Epithelial cell of proximal tubule (primary cell): ENCODE measurements around the gene IMPG2. TPM values are rescaled to one million over a fixed set of nuclear protein-coding genes. Genes with fewer than 3 reads are reported as not detected.

Experiments used
- DNase-seq: peaks from one replicate; pipeline ENCODE4 v3.0.0-alpha.2; 2011; ENCODE audit warnings: low read depth
- H3K4me3 ChIP-seq: 2 replicates; pipeline ENCODE4 v1.5.1; 2011; ENCODE audit warnings: low read depth, mild to moderate bottlenecking, low read length
- total RNA-seq: library from RNA; depleted of rRNA; stranded (reverse); fragments of >200 nt; gene quantifications from 2 replicates; pipeline ENCODE4 v1.2.3, GENCODE V29; 2015
- TF ChIP-seq, protein P1 (sequence below): conservative IDR thresholded peaks from 2 replicates; pipeline ENCODE4 v1.5.1; 2012; ENCODE audit warnings: low read depth, mild to moderate bottlenecking, low read length

IMPG2 gene
- total RNA-seq, 1 donor from 2014 or later = under 0.01 TPM

DNA sequence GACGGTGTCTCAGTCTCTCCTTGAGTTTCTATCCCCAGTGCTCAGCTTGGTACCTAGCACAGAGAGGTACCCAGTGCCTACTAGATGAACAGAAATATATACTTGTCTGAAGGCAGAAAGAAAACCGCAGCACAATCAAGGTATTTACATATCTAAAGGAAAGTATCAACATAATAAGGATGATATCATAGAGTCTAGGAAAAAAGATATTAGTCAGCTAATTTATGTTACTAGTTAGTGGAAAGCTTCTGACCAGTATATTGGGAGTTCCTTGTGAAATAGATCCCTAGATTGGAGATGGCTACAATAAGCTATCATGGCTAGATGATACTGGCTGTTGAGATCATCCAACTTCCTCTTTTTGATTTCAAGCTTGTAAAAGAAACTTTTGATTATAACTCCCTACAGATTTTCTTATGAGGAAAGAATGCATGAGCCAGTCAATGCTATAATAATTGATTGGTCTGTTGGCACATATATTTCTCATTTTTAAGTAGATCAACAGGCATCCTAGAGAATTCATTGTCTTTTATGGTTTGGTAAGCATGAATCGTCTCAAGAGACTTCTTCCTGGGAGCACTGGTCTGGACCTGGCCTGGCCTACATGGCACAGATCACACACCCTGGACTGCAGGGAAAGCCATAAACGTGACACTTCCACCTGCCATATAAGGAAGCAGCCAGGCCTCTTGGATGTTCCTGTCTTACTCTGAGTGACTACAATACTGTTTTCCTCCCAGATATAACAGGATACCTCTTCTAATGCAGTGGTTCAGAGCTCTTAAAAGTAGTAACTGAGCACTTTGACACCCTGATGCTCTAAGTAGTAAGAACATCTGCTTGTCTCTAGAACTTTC, 60.7 kb downstream of the IMPG2 start:
- no peak overlapping the region for H3K4me3 ChIP-seq
- DNase-seq = no peak
- TF ChIP-seq, protein P1, sequence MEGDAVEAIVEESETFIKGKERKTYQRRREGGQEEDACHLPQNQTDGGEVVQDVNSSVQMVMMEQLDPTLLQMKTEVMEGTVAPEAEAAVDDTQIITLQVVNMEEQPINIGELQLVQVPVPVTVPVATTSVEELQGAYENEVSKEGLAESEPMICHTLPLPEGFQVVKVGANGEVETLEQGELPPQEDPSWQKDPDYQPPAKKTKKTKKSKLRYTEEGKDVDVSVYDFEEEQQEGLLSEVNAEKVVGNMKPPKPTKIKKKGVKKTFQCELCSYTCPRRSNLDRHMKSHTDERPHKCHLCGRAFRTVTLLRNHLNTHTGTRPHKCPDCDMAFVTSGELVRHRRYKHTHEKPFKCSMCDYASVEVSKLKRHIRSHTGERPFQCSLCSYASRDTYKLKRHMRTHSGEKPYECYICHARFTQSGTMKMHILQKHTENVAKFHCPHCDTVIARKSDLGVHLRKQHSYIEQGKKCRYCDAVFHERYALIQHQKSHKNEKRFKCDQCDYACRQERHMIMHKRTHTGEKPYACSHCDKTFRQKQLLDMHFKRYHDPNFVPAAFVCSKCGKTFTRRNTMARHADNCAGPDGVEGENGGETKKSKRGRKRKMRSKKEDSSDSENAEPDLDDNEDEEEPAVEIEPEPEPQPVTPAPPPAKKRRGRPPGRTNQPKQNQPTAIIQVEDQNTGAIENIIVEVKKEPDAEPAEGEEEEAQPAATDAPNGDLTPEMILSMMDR = no peak

DNA sequence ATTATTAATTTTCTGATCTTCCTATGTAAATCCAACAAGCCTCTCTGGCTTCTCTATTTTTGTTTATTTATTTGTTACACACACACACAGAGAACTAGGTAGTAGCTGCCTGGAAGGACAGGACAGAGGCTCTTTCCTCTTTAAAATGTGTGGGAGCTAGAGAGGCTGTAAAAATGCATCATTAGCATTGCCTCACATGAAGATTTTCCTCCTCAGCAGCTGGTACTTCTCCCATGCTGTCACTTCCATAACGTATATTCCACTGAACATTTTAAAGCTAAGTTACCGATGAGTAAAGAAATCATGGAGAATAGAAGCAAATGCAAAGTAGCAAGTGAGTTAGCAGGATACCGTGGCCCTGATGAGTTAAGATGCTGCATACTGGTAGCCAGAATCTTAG, 63.9 kb downstream of the IMPG2 start:
- TF ChIP-seq, protein P1 = no peak
- no peak for DNase-seq
- H3K4me3 ChIP-seq = no peak overlapping the region

DNA sequence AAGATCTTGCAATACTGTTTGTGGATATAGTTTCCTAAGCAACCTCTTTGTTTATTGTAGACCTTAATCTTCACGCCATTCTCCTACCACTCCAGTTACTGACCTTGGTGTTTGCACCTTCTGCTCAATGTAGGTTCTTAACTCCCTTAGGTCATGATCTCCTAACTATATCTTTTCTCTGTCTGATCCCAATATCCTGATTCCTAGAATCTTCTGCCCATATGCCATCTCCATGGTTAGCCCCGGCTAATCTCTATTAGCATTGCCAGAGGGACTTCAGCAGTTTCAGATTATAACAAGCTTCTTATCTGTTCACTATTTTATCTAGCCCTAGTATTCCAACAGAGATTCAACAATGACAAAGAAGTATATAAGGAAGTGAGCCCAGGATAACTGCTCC, 64.9 kb downstream of the IMPG2 start:
- DNase-seq = no peak
- H3K4me3 ChIP-seq = no peak overlapping the region
- TF ChIP-seq, protein P1 = no peak

DNA sequence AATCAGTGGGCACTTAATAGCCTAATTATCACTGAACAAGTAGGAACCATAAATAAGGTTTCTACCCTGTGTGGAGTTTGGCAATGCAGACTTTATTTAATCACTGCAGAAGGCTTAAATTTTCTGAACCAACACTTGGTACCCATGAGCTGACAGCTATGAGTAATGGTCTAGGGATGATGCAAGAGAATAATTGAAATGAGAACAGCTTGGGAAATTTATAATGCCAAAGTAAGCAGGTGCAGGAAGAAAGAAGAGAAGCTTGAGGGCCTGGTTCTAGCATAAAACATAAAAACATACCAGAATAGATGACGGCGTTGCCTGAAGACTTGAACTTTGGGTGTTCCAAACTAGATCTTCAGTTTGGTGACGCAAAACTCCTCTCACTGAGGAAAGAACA, 67.0 kb downstream of the IMPG2 start:
- TF ChIP-seq, protein P1 = no peak

DNA sequence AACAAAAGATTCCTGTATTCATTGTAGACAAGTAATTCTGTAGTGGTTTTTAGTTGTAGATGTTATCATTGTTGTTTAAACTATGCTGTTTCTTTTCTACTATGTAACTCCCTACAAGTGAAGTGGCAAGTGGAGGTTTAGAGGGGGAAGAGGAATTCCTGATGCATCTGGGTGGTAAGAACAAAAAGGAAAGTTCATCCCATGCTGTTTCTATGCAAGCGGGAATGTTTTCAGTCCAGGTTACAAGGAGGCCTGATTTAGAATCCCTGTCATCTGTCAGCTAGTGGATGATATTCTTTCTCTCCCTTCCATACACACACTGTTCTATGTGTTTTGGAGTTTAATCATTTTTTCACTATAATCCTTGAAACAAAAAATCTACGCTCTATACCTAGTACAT, 67.4 kb downstream of the IMPG2 start:
- TF ChIP-seq, protein P1 = no peak
- DNase-seq = no peak
- H3K4me3 ChIP-seq = no peak overlapping the region

More for the DNA sequence above, 67.0 kb downstream of the IMPG2 start:
- DNase-seq = no peak
- H3K4me3 ChIP-seq = no peak overlapping the region

DNA sequence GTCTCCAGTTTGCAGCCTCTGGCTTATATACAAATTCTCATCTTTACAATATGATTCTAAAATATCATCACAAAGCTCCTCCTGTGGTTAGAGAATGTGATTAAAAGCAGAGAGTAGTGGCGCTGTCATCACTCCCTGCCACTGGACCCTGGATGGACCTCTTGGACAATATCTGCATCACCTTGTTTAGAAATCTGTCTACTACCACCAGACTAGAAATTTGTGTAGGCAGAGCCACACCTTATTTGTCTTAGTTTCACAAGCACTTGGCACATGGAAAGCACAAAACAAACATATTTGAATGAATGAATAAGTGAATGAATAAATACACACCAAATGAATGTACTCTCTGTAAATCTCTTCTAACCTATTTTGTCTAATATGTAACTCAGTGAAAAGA, 68.1 kb downstream of the IMPG2 start:
- H3K4me3 ChIP-seq = no peak overlapping the region
- TF ChIP-seq, protein P1 = no peak
- DNase-seq = no peak

DNA sequence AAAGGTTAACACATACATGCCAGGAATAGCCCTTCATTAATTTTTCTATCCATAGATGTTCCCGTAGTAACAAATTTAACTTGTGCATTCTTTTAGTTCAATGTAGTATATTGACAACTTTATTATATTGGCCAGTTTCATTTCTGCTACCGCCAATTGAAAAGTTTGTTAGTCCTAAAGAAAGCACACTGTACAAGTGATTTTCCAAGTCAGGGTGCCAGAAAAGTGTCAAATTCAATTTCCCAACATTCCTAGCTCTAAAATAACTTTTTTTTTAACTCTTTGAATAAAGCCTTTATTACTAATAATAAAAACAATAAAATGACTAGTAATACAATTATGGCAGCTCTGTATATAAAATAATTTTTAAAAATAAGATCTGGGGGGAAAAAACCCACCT, 68.9 kb downstream of the IMPG2 start:
- TF ChIP-seq, protein P1 = no peak
- no peak for DNase-seq
- H3K4me3 ChIP-seq = no peak overlapping the region
